HFF-Myc (cell line): ENCODE data around the gene TMC6.

Experiments
- DNase-seq: peaks from one replicate; pipeline ENCODE4 v3.0.0-alpha.2; 2011; ENCODE audit warnings: low read depth; ENCODE audit errors: extremely low read depth
- H3K4me3 ChIP-seq: replicated peaks from 2 replicates; pipeline ENCODE4 v1.5.1; 2011; ENCODE audit warnings: low read depth, mild to moderate bottlenecking, control low read depth, low read length
- CTCF ChIP-seq: IDR thresholded peaks from 2 replicates; pipeline ENCODE4 v1.5.1; 2012; ENCODE audit warnings: mild to moderate bottlenecking, low read depth, low read length, control low read depth; ENCODE audit errors: missing control alignments

The TMC6 gene

GRCh38 chr17:78137392-78138203 lies 9.0 kb upstream of the TMC6 start:
- no peak overlapping the region for H3K4me3 ChIP-seq
- TF ChIP-seq CTCF, result peak; percentile 62
- DNase-seq, result no peak

GRCh38 chr17:78135858-78136500 lies 7.4 kb upstream of the TMC6 start:
- TF ChIP-seq CTCF, result no peak
- H3K4me3 ChIP-seq, result no peak overlapping the region
- no peak for DNase-seq

DNA sequence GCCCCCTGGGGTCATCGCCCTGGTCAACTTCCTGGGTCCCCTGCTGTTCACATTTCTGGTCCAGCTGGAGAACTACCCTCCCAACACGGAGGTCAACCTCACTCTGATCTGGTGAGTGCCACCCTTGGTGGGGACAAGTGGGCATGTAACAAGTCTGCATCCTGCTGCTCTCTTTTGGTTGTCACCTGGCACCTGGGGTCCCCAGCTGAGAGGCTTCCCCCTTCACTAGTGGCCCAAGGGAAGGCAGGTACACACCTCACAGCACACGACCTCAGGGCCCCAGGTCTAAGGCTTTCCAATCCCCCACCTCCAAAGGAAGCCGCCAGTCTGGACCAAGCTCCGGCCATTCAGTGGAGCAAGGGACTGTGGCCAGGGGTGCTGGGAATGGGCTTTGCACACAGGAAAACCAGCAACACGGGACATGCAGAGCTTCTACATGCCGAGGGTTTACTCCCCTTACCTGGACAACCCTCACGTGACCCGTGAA lies 6.4 kb upstream of the TMC6 start:
- no peak overlapping the region for H3K4me3 ChIP-seq
- TF ChIP-seq CTCF, result no peak
- no peak for DNase-seq

DNA sequence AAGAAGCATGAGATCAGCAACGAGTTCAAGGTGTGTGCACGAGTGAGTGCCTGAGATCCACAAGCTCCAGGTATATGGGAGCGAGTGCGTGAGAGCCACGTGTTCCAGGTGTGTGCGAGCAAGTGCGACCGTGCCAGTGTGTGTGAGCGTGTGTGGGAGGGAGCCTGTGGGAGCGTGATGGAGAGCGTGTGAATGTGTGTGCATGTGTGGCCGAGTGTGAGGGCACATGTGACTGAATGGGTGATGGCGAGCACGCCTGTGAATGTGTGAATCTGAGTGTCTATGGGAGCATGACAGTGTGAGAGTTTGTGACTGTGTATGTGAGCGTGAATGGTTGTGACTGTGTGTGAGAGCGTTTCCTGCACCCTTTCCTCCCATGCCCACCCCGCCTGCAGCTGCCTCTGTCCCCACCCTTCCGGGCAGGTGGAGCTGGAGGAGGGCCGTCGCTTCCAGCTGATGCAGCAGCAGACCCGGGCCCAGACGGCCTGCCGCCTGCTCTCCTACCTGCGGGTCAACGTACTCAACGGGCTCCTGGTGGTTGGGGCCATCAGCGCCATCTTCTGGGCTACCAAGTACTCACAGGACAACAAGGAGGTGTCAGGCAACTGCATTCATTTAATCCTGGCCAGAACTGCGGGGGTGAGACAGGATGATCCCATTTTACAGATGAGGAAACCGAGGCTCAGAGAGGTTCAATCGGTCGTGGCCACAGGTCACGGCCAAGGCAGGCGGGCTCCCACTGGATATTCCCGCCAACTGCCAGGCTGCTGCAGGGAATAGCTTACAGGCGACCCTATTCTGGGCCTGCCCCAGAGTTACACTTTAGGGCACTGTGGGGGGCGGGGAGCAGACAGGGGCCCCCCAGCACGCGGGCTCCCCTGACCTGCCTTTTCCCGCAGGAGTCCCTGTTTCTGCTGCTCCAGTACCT lies 5.7 kb upstream of the TMC6 start:
- no peak overlapping the region for H3K4me3 ChIP-seq
- no peak for DNase-seq
- peak; percentile 54 for TF ChIP-seq CTCF

DNA sequence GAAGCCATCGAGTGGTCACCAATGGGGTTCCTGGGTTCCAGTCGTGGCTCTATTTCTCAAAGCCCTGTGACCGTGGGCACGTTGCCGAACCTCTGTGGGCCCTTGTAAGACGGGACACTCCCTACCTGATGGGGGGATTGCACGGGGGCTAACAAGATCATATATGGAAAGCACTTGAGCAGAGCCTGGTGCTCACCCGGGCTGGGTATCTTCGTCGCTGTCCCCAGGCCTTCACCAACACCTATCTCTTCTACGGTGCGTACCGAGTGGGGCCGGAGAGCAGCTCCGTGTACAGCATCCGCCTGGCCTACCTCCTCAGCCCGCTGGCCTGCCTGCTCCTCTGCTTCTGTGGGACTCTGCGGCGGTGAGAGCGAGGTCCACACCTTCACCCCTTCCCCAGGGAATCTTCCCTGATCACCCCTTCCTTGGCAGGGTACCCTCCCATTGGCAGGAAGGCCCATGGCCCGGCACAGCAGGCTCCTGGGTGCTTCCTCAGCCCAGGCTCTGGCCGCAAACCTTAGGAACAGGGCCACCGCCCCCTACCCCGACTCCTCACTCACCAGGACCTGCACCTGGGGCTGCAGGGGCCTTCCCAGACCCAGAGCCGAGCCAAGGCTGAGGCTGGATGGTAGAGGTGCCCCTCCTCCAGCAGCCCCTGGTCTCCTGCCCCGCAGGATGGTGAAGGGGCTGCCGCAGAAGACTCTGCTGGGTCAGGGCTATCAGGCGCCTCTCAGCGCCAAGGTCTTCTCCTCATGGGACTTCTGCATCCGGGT lies 4.8 kb upstream of the TMC6 start:
- TF ChIP-seq CTCF, result no peak
- H3K4me3 ChIP-seq, result no peak overlapping the region
- DNase-seq, result no peak

DNA sequence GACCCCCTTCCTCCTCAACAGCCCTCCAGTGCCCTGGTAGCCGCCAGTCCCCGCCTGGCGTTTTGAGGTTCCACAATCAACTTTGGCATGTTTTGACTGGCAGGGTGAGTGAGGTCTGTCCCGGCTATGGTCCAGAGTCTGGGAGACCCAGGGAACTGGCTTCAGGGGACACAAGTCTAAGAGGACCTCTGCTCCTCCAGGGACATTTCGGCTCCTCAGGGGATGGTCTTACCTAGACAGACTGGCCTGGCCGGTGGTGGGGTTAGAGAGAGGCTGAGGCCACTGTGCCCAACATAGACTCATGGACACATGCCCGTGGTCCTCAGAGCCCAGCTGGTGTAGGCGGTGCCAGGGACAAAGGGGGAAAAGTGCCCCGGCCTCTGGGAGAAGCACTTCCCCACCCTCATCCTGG lies 4.2 kb upstream of the TMC6 start:
- no peak for TF ChIP-seq CTCF

More for the DNA sequence above, 4.2 kb upstream of the TMC6 start:
- H3K4me3 ChIP-seq, result no peak overlapping the region
- DNase-seq, result no peak
